ENCODE data around the gene FMNL3.
"Not testable (repeated sequence)": the region's sequence is repeated elsewhere in the genome, so short reads cannot be mapped to it uniquely, and the experiment has no call there.

Gene FMNL3

DNA sequence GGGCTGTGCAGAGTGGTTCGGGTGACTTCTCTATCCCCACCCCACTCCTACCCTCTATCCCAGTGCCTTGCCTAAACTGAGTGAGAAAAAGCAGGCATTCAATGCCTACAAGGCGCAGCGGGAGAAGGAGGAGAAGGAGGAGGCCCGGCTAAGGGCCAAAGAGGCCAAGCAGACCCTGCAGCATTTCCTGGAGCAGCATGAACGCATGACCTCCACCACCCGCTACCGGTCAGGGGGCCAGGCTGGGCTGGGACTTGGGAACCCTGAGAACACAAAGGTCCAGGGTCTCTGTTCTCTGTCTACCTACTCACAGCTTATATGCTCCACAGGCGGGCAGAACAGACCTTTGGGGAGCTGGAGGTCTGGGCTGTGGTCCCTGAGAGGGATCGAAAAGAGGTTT, 72.2 kb downstream of the FMNL3 start:
- DNase-seq (ENCODE audit: low read depth in 1 of 2, low spot score in 1 of 2): no peak

DNA sequence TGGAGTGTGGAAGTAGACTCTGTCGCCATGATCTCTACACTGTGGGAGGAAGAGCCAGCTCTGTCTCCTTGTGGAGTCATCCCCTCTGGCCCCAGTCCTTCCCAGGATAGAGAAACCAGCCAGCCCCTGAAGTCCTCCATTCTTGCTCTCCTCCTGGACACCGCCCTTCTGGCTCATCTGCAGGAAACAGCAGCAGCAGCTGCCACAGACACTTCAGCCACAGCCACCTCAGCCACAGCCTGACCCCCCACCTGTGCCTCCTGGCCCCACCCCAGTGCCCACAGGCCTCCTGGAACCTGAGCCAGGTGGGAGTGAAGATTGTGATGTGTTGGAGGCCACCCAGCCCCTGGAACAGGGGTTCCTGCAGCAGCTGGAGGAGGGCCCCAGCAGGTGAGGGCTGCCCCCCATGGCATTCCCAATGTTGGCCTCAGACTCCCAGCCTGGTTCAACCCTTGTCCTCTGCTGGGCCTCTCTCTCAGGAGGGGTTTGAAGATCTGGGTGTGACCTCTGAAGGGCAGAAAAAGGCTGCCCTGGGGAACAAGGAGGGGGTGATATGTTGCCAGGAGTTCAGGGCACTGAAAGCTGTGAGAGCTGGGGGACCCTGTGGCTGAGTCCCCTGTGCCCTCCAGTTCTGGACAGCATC, 73.4 kb downstream of the FMNL3 start:
- no peak for DNase-seq (ENCODE audit: low read depth in 1 of 2, low spot score in 1 of 2)

DNA sequence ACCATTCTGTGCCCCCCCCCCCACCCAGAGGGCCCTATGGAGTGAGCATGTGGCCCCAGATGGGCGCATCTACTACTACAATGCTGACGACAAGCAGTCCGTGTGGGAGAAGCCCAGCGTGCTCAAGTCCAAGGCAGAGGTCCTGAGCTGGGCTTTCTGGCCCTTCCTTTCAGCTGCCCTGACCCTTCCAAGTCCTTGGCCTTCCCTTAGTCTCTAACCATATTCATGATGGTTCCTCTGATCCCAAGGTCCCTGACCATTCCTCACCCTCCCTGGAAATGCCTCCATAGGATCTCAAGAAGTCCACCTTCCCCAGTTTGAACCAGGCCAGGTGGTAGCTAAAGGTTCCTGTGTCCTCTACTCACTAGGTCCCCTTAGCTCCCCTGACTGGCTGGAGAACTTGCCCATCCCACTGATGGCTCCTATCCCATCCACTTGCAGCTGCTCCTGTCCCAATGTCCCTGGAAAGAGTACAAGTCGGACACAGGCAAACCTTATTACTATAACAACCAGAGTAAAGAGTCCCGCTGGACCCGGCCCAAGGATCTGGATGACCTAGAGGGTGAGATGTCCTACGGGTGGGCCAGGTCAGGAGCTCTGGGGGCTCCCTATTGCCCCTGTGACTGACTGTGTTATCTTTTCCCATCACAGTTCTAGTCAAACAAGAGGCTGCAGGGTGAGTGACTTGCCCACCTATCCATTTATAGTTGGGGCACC, 74.1 kb downstream of the FMNL3 start:
- DNase-seq (ENCODE audit: low read depth in 1 of 2, low spot score in 1 of 2): no peak

DNA sequence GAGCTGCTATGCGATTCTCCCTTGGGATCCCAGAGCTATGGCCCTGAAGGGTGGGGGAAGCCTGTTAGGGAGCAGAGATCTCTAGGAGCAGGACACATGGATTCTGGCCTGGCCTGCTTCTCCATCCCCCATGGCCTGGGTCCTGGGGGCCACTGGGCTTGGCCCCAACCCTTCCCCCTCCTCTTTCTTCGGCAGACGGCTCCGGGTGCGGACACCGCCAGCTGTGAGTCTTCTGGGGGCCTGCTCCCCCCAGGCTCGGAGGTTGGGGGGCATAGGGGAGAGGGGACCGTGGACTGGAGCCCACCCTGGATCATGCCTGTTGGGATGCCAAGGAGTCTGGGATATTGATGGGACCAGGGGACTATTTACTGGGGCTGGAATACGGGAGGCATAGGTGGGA, 74.8 kb downstream of the FMNL3 start:
- no peak for DNase-seq (ENCODE audit: low read depth in 1 of 2, low spot score in 1 of 2)

DNA sequence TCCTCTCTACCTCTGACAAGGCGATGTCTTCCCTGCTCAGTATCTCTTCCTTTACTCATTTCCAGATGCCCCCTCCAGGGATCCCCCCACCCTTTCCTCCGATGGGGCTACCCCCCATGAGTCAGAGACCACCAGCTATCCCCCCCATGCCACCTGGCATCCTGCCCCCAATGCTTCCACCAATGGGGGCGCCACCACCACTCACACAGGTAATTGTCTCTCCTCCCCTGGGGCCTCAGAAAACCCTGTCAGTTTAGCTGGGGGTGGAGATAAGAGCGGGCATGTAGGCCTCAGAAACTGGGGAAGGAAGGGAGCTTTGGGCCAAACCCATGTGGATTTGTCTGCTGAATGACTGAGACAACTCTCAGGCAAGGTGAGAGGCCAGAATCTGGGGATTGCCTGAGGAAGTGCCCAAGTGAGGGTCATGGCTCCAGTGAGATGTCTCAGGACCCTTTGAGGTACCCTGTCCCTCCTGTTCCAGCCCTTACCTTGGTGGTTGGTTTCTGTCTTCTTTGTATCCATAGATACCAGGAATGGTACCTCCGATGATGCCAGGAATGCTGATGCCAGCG, 75.8 kb downstream of the FMNL3 start:
- DNase-seq (ENCODE audit: low read depth in 1 of 2, low spot score in 1 of 2): no peak

DNA sequence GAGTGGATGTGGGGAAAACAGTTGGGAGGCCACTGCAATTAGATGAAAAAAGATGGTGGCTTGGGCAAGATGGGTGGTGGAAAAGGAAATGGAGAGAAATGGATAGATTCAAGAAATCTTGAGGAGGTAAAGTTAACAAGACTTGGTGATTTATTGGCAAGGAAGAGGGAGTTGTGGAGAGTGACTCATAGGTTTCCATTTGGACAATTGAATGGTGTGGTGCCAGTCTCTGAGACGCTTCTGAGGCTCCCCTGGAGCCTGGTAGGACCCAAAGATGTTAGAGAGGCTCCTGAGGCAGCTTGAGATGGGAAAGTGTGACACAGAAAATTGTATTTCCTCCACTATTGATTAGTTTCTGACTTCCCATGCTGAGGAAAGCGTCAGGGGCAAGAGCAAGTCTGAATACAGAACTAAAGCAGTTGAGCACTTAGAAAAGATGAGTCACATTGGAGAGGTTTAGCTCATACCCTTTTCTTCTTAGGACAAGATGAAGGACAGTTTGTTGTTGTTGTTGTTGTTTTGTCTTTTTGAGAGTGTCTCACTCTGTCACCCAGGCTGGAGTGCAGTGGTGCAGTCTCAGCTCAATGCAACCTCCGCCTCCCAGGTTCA, 79.3 kb downstream of the FMNL3 start:
- DNase-seq (ENCODE audit: low read depth in 1 of 2, low spot score in 1 of 2): no peak

DNA sequence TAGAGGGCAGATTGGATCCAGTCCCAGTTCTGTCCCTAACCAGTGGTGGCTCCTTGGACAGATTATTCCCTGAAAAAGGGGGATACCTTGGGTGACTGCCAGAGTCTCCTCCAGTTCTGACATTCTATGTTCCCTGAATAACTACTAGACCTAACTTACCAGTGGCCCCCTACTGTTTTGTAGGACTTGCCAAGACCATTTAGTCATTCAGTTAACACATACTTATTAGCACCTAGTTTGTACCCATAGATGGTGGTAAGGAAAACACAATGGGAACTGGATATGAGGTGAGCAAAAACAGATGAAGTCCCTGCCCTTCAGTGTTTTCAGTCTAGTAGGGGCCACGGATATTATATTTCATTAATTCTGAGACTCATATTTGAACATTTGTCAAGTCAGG, 80.4 kb downstream of the FMNL3 start:
- no peak for DNase-seq (ENCODE audit: low read depth in 1 of 2, low spot score in 1 of 2)

DNA sequence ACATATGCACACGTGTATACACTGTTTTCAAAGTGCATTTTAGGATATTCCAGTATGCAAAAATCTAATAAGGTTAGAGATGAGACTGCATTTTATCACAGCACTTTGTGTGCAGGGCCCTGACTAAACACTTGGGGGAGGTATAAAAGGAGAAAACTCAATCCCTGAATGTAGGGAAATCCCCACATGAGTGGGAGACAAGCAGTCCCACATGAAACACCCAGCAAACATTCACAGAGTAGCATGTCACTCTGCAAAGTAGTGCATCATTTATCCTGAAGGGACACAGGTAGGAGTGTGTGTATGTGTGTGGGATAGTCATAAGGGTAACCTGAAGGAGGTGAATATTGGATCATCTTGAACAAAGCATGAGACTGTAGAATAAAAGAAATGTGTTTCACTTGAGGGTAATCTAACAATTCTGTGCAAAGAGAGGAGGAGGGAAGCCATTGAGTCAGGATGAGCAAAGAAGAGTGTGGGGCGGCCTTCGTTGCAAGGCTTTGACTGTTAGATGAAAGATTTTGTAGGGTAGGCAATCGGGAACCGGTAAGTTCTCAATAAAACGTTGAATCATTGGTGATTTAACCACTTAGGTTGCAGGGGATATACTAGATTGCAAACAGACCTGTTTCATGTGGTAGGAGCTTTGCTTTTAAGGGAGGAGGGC, 80.9 kb downstream of the FMNL3 start:
- DNase-seq (ENCODE audit: low read depth in 1 of 2, low spot score in 1 of 2): no peak

DNA sequence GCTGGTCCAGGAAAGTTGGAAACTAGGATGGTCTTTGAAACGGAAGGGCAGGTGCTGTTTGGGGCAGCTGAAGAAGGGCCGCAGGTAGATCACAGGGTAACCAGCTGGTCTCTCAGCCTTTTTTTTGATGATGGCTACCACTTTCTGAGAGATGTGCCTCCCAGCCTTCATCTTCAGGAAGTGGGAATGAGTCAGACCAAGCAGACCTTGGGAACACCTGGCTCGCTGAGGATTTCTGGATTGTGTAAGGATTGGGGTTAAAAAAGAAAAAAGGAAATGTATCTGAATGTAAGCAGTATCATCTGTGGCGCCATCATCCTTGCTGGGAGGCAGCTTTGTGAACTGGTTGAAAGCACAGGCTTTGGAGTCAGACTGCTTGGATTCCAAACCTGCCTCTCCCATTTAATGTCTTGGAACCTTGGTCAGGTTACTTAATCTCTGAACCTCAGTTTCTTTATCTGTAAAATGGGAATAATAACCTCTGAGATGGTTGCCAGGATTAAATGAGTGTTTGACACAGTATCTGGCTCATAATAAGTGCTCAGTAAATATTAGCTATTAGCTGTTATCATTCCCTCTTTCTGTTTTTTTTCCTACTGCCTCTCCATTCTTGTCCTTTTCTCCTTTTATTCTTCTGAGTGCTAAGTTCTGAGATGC, 82.2 kb downstream of the FMNL3 start:
- DNase-seq (ENCODE audit: low read depth in 1 of 2, low spot score in 1 of 2): no peak

DNA sequence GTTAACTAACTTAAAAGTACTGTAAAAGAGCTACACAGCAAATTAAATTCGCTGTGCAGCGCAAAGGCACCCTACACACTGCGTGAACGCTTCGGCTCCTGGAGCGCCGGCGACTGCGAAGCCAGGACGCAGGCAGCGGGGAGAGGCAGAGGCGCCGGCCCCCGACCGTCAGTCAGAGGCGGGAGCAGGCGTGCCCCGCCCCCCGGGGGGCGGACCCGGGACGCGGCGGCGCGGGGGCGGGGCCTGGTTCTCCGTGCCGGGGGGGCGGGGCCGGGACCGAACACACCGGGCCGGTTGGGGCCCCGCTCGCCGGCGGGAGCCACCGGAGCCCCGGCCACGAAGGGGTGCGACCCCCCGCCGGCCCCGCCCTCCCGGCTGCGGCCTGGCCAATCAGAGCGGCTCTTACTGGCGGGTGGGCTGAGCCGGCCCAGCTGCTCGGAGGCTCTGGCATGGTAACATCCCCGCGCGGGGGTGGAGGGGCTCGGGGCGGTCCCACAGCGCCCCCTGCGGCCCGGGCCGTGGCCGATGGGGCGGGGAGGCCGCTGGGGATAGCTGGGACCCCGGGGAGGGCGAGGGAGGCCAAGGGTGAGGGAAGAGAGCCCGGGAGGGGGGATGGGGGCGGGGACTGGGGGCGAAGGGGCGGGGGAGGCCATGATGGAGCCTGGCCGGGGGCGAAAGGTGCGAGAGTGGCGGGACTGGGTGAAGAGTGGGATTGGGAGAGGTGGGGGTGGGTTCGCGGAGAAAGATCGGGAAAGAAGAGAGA, 83.9 kb downstream of the FMNL3 start, which contains the start of gene PRPF40B:
Gene PRPF40B, plus strand, starts transcription at position 420 of the 763 bp plus-strand sequence. Its CDS starts 30 bp downstream, at position 450.
- peak; percentile 79 for DNase-seq (ENCODE audit: low read depth in 1 of 2, low spot score in 1 of 2)

DNA sequence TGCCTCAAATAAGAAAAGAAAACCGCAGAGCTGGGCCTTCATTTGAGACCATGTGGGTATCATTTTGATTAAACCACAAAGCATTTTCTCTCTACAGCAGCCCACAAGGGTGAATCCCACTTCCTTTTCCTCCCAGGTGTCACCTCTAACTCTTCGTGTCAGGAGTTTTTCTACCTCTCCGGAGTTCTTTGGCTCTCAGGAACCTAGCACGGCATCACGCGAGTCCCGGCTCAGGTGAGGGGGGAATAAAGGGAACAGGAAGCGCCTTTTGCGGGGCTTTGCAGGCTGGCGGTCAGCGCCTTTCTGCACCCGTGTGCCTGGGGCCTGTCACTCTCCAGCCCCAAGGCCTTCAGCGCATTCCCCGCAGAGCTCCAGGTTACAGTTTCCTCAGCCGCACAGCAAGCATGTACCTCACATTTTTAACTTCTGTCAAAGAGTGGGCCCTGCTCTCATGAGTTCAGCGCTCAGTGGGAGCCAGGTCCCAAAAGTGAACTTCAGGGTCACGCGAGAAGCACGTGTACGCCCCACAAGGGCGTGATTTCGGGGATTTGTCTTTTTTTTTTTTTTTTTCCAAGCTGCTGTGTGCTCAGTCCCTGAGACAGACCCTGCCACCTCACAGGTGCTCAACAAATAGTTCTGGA, 84.6 kb downstream of the FMNL3 start:
- DNase-seq (ENCODE audit: low read depth in 1 of 2, low spot score in 1 of 2): peak in 1 of 2 donors; percentile 16

DNA sequence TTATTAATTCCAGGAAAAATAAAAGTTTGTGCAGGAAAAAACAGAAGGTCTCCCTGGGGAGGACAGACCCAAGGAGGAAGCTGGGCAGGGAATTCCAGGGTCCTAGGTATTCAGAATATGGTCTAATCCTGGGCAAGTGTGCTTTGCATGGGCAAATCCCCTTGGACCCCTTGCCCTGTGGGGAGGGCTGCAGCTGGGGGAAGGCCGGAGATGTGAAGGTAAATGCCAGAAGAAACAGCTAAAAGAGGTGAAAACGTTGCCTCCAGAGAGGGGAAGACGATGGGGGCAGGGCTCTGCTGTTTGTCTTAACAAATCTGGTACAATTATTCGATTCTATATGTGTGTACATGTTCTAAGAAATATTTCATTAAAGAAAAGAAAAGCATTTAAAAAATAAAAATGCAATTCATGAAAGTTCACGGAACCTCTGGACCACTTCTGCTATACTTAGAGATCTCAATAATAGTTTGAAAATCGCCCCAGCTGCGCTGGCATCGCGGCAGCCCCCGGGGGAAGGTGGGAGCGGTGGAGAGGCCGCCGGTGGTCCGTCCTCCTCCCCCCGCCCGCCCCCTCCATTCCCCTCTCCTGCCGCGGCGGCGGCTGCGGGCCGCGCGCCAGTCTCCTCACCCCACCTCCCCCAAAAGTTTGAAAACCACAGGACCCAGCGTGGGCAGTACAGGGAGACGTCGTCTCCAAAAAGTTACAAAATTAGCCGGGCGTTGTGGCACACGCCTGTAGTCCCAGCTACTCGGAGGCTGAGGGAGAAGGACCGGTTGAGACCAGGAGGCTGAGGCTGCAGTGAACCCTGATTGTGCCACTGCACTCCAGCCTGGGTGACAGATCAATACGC, 85.3 kb downstream of the FMNL3 start:
- no peak for DNase-seq (ENCODE audit: low read depth in 1 of 2, low spot score in 1 of 2)

DNA sequence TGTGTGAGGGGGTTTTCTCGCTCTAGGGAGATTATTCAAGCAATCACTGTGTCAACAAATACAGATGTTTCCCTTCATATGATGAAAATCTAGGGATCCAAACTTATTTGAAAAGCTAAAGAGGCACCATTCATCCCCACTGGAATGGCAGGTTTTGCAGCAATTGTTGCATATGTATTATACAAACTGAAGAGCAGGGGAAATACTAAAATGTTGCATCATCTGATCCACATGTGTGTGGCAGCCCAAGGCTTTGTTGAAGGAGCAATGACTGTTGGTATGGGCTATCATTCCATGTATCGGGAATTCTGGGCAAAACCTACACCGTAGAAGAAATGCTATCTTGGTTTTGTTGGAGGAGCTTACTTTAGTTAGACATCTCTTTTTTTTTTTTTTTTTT, 87.9 kb downstream of the FMNL3 start:
- no peak for DNase-seq (ENCODE audit: low read depth in 1 of 2, low spot score in 1 of 2)

DNA sequence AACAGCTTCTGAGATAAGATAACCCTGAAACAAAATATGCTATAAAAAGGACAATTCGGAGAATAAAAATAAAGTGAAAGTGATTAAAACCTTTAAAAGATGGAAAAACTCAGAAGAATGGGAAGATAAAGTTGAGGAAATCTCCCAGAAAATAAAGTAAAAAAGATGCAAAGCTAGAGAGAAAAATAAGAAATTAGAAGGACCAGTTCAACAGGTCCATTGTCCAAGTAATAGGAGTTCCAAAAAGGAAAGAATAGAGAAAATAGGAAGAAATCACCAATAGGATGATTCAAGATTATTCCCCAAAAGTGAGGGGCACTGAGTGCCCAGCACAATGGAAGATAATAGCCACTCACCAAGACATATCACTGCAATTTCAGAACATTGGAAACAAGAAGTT, 88.6 kb downstream of the FMNL3 start:
- DNase-seq (ENCODE audit: low read depth in 1 of 2, low spot score in 1 of 2): no peak

DNA sequence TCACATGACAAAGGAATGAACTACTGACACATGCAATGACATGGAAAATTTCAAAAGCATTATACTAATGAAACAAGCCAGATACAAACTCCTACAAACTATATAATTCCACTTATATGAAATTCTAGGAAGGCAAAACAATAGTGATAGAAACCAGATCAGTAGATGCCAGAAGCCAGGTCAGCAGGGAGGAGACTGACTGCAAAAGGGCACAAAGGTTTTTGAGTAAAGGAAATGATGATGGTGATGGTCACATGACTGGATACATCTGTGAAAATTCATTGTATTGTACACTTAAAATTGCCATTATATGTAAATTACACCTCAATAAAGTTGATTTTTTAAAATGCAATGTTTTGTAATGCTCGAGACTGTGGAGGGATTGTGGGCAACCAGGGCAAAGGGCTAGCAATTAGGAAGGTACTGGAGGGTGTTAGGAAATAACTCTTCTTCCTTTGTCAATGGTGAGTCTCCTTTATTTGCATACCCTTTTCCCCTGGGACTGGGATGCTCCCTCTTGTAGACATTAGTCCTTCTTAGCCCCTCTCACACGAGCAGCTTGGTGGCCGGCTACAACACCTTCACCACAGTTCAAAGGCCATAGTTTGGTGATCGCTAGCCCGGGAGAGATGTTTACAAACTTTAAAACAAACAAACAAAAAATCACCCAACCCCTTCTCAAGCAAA, 90.5 kb downstream of the FMNL3 start:
- DNase-seq (ENCODE audit: low read depth in 1 of 2, low spot score in 1 of 2): no peak

DNA sequence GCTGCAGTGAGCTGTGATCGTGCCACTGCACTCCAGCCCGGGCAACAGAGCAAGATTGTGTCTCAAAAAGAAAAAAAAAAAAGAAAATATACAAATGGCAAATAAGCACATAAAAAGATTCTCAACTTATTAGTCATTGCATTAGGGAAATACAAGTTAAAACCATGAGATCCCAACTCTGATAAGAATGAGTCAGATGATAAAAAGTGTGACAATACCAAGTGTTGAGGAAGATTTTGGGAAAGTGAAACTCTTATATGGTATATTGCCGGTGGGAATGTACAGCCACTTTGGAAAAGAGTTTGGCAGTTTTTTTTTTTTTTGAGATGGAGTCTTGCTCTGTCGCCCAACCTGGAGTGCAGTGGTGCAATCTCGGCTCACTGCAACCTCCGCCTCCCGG, 91.5 kb downstream of the FMNL3 start:
- no peak for DNase-seq (ENCODE audit: low read depth in 1 of 2, low spot score in 1 of 2)

DNA sequence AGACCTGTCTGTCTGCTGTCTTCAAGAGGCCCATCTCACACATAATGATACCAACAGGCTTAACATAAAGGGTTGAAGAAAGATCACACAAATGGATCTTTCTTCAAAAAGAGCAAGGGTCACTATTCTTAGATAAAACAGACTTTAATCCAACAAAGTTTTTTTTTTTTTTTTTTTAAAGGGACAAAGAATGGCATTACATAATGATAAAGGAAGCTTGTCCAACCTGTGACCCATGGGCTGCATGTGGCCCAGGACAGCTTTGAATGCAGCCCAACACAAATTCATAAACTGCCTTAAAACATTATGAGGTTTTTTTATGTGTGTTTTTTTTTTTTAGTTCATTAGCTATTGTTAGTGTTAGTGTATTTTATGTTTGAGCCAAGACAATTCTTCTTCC, 95.0 kb downstream of the FMNL3 start:
- no peak for DNase-seq (ENCODE audit: low read depth in 1 of 2, low spot score in 1 of 2)

DNA sequence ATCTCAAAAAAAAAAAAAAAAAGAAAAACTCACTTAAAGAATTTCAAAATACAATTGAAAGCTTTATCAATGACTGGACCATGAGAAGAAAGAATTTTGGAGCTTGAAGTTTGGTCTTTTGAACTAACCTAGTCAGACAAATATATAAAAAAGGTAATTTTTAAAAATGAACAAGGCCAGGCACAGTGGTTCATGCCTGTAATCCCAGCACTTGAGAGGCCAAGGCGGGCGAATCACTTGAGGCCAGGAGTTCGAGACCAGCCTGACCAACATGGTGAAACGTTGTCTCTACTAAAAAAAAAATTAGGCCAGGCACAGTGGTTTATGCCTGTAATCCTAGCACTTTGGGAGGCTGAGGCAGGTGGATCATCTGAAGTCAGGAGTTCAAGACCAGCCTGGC, 96.4 kb downstream of the FMNL3 start:
- DNase-seq (ENCODE audit: low read depth in 1 of 2, low spot score in 1 of 2): not testable (repeated sequence)

DNA sequence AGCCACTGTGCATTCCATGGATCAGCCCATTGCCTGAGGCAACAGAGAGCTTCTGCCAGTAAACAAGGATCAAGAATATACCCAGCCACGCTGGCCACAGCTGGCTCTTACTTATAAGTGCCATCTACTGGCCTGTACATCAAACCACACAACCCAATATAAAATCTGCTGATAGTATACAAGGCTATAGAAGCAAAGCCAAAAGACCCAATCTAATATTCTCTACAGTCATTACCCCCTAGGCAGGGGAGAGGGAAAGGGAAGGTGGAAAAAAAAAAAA, 97.4 kb downstream of the FMNL3 start:
- no peak for DNase-seq (ENCODE audit: low read depth in 1 of 2, low spot score in 1 of 2)
